Prostate gland (tissue), 2 donors: ENCODE measurements around the gene MEIOB. TPM values are rescaled to one million over a fixed set of nuclear protein-coding genes. Genes with fewer than 3 reads are reported as not detected.

Experiments used
- DNase-seq: peaks from one replicate; pipeline ENCODE4 v3.0.0-alpha.2; 2019; ENCODE audit warnings: low spot score
- H3K27ac ChIP-seq, 2 donors: fragments of 200-600 bp; sonication (generic); 2 replicates each; pipeline ENCODE4 v1.5.1; 2017 to 2019
- H3K27me3 ChIP-seq: fragments of 200-600 bp; sonication (generic); replicated peaks from 2 replicates; pipeline ENCODE4 v1.5.1; 2019; ENCODE audit not compliant: insufficient read depth
- H3K36me3 ChIP-seq, 2 donors: fragments of 200-600 bp; sonication (generic); 1 replicate in 1 of 2; 2 replicates in 1 of 2; pipeline versions ENCODE4 v1.5.1 to v1.8.1; 2017 to 2019
- H3K4me1 ChIP-seq: fragments of 200-600 bp; sonication (generic); replicated peaks from 2 replicates; pipeline ENCODE4 v1.5.1; 2019
- H3K4me3 ChIP-seq, 2 donors: fragments of 200-600 bp; sonication (generic); 2 replicates each; pipeline ENCODE4 v1.5.1; 2017 to 2019
- H3K9me3 ChIP-seq: fragments of 200-600 bp; sonication (generic); 2 replicates; pipeline ENCODE4 v1.5.1; 2017
- POLR2A ChIP-seq: fragments of 450-650 bp; IDR thresholded peaks from one replicate; pipeline ENCODE4 v1.6.1; 2016; ENCODE audit warnings: antibody characterized with exemption, mild to moderate bottlenecking
- POLR2AphosphoS5 ChIP-seq: sonication (generic); formaldehyde crosslinking; IDR thresholded peaks from one replicate; pipeline ENCODE4 v1.6.1; 2017; ENCODE audit warnings: antibody characterized with exemption
- WGBS: methylation state at CpG from one replicate; pipeline ENCODE4 v1.1.5; 2018; 5-methylcytosine and 5-hydroxymethylcytosine counted together
- intact Hi-C: fragments of 100-400 bp; cut with DNase I; formaldehyde crosslinking; loops from one replicate; pipeline ENCODE4 v1.14.2; 2022
- total RNA-seq, 2 donors: library from RNA; depleted of rRNA; stranded (reverse); fragments of >200 nt; gene quantifications; one replicate each; pipeline ENCODE4 v1.1.0, GENCODE V29; 2016
- TF ChIP-seq, protein P1 (sequence below), 4 experiments: fragments of 200-600 bp in 2 of 4; fragments of 450-650 bp in 2 of 4; sonication (generic) in 2 of 4; IDR thresholded peaks; 1 replicate in 3 of 4; 2 replicates in 1 of 4; pipeline ENCODE4 v1.5.1; 2016 to 2019; ENCODE audit warnings: antibody characterized with exemption in 4 of 4, mild to moderate bottlenecking in 2 of 4, moderate library complexity in 2 of 4

MEIOB gene
- total RNA-seq, 2 donors from 2014 or later = 14.4 TPM; not detected in 1

DNA sequence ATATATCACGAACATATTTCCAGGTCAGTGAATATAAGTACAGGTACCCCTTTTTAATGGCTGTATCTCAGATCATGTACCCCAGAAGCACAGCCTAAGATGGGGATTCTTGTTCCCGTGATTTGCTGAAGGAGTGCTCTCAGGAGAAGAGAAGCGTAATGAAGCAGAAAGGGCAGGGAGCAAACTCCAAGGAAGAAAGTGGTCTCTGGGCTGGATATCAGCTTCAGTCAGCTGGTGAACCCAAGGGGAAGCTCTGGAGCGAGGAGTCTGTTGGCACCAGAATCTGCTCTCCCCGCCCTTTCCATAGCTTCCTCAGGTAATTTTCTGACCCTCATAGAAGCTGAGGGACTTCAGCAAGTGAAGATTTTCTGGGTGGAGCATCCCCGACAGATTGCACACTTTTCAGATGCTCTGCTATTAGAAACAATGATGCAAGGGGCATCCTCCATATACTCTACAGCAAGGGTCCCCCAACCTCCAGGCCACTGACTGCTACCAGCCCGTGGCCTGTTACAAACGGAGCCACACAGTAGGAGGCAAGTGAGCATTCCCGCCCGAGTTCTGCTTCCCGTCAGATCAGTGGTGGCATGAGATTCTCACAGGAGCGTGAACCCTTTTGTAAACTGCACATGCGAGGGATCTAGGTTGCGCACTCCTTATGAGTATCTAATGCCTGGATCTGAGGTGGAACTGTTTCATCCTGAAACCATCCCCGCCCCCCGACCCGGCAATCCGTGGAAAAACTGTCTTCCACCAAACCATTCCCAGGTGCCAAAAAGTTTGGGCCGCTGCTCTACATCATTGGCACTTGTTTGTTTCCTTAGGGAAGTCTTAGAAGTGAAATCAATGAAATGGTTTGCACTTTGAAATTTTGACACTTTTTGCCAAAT, 40.5 kb downstream of the MEIOB start:
- H3K9me3 ChIP-seq = no peaks in the 10 kb centered on the region
- TF ChIP-seq POLR2AphosphoS5 (no peak), POLR2A (no peak)
- TF ChIP-seq, protein P1, sequence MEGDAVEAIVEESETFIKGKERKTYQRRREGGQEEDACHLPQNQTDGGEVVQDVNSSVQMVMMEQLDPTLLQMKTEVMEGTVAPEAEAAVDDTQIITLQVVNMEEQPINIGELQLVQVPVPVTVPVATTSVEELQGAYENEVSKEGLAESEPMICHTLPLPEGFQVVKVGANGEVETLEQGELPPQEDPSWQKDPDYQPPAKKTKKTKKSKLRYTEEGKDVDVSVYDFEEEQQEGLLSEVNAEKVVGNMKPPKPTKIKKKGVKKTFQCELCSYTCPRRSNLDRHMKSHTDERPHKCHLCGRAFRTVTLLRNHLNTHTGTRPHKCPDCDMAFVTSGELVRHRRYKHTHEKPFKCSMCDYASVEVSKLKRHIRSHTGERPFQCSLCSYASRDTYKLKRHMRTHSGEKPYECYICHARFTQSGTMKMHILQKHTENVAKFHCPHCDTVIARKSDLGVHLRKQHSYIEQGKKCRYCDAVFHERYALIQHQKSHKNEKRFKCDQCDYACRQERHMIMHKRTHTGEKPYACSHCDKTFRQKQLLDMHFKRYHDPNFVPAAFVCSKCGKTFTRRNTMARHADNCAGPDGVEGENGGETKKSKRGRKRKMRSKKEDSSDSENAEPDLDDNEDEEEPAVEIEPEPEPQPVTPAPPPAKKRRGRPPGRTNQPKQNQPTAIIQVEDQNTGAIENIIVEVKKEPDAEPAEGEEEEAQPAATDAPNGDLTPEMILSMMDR (IDR thresholded peaks at IDR 0.05) = no peak
- intact Hi-C loops = no loop called here
- no peak overlapping the region for H3K27ac ChIP-seq
- no peak for DNase-seq
- 84% methylated on average over 19 of the region's 19 CpGs for WGBS
- no peaks in the 10 kb centered on the region for H3K27me3 ChIP-seq
- H3K36me3 ChIP-seq = no peaks in the 10 kb centered on the region
- no peaks in the 10 kb centered on the region for H3K4me1 ChIP-seq
- H3K4me3 ChIP-seq = no peak overlapping the region

DNA sequence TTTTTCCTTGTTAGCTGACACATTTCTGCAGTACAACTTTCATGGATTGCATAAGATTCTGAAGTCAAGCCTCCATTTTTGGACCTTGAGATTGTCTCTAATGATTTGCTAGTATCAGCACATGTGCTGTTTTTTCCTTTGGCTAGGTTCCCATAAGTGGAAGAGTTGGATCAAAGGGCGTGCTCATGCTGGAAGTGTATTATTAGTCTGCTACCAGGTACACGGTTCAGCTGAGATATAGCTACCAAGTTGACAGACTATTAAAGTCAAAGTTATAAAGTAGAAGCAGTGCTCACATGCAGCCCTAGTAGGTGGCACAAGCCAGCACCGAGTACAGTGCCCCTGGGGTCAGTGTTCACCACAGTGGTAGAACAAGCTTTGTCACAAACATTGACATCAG, 41.8 kb downstream of the MEIOB start:
- Histone ChIP-seq H3K36me3 (no peaks in the 10 kb centered on the region), H3K4me3 (no peak overlapping the region), H3K4me1 (no peaks in the 10 kb centered on the region), H3K27me3 (no peaks in the 10 kb centered on the region), H3K27ac (no peak overlapping the region), H3K9me3 (no peaks in the 10 kb centered on the region)
- TF ChIP-seq, protein P1 (IDR thresholded peaks at IDR 0.05) = no peak
- TF ChIP-seq POLR2AphosphoS5 (no peak), POLR2A (no peak)
- intact Hi-C loops = no loop called here
- 48% methylated on average over 3 of the region's 3 CpGs for whole genome bisulfite sequencing
- no peak for DNase-seq

DNA sequence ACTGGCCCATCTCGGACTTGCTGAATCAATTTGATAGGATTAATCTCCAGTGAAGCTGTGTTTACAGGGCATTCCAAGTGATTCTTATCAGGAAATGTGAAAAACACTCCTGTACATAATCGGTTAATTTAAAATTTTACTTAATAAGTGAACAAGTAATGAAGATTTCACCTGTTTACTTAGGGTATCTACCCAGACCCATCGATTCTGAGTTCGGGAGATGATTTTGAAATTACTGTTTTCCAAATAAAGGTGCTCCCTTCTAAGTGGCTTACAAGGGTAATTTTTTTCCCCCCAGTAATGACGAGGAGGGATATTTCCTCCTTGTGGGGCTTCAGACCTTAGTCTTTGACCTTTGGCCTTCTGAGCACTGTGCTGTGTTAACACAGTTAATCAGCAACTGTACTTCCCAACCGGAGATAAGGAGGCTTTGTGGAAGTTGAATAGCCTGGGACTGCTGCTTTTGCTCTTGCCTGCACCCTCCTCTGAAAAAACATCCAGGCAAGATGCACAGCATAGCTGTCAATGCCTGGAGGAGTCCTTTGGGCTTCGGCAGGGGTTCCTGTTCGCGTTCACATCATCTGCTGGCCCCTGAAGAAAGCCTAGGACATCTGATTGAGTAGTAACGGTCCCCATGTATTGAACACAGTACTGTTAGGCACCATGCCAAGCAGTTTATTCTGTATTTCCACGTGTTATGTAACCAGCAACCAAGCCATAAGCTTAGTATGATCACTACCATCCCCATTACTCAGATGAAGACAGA, 43.1 kb downstream of the MEIOB start:
- 76% methylated on average over 11 of the region's 11 CpGs for WGBS
- Histone ChIP-seq H3K36me3 (no peaks in the 10 kb centered on the region), H3K4me3 (no peak overlapping the region), H3K27ac (no peak overlapping the region), H3K9me3 (no peaks in the 10 kb centered on the region), H3K4me1 (no peaks in the 10 kb centered on the region), H3K27me3 (no peaks in the 10 kb centered on the region)
- intact Hi-C loops = no loop called here
- no peak for DNase-seq
- TF ChIP-seq, protein P1 (IDR thresholded peaks at IDR 0.05) = no peak
- no peak for TF ChIP-seq POLR2AphosphoS5
- no peak for TF ChIP-seq POLR2A

DNA sequence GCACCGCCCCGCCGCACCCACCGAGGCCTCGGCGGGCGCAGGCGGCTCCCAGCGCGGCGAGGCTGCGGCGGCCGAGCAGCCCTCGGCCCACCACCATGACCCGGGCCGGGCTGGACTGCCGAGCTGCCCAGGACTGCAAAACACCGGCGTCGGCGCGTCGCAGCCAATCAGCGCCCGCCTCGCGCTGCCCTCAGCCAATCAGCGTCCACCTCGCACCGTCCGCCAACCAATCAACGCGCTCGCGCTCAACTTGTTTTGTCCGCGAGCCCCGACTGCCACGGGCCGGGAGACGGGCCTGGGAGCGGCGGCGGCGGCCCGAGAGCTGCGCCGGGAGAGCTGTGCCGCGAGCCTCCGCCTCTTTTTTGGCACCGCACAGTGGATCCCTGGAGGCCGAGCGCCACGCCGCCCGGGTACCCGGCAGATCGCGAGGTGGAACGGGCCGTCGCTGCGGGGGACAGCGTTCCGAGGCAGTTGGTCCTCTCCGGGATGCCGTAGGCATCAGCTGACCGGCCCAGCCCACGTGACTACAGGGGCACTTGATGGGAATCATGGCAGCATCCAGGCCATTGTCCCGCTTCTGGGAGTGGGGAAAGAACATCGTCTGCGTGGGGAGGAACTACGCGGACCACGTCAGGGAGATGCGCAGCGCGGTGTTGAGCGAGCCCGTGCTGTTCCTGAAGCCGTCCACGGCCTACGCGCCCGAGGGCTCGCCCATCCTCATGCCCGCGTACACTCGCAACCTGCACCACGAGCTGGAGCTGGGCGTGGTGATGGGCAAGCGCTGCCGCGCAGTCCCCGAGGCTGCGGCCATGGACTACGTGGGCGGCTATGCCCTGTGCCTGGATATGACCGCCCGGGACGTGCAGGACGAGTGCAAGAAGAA, 45.0 kb downstream of the MEIOB start, which contains the start of the genes FAHD1 and HAGH:
Gene FAHD1, plus strand, starts transcription at position 516 of the 883 bp plus-strand sequence. Its CDS starts 33 bp downstream, at position 549.
Gene HAGH, minus strand, starts transcription at position 135 of the 883 bp plus-strand sequence. Its CDS starts 38 bp downstream, at position 97.
- under 1% methylated on average over 44 of the region's 104 CpGs for WGBS
- Histone ChIP-seq H3K9me3 (no peaks in the 10 kb centered on the region), H3K27me3 (no peaks in the 10 kb centered on the region), H3K36me3 (no peaks in the 10 kb centered on the region), H3K4me3 (peak within 1 kb of the TSS; percentile 60 to 90), H3K4me1 (no peaks in the 10 kb centered on the region), H3K27ac (peak within 1 kb of the TSS; percentile 74 to 86)
- DNase-seq = peak; percentile 94
- TF ChIP-seq POLR2AphosphoS5 = peak; percentile 92
- TF ChIP-seq, protein P1 (IDR thresholded peaks at IDR 0.05) = peak in 2 of 4 experiments; percentile 9 to 16
- peak; percentile 3 for TF ChIP-seq POLR2A
- intact Hi-C loops = no loop called here
